ENCODE results near the gene PCBP3. TPM values are rescaled to one million over a fixed set of nuclear protein-coding genes. Genes with fewer than 3 reads are reported as not detected.

Gene PCBP3
- total and polyA plus RNA-seq, 2 of the 13 experiments (the other 11 are each of a cell fraction or from before 2014, with no cell fraction given), result not detected

DNA sequence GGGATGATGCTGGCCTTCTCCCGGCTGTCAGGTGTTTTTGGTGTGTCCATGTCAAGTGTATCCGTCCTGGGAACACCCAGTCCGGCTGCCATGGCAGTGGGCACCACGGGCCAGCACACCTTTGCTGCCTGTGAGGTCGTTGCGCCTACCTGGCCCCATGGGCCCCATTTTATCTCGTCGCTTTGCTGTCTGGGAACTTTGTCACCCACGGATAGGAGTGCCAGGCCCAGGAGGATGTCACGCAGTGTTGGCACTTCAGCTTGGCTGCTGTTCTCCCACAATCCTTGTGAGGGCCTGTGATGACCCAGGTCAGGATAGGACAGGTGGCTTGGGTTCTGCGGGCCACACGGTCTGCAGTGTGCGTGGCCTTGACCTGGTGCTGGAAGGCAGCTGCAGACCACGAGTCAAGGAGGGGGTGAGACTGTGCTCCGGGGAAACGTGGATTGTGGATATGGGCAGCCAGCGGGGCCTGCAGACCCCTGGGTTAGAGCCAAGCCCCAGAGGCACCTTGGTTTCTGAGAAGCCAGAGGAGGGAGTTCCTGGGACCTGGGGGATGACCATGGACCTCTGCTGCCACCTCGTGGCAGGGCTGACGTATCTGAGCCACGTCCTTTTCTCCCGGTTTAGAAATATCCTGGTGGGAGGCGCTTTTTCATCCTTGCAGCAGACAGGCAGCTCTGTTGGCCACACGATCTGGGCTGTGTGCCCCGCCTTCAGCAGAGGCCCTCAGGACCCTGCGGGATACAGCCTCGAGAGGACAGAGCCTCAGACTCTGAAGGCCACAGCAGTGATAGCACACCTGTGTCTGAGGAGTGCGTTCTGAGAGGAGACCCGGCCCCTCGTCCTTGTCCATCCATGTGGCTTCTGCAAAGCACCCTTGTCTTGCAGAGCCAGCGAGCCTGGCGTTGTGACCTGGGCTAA is 176.9 kb downstream of the PCBP3 start (continued):
- TF ChIP-seq RFXAP (CRISPR knock-in tag; IDR thresholded peaks at IDR 0.05; ENCODE audit: borderline replicate concordance) (no peak), BRD4 (CRISPR knock-in tag; IDR thresholded peaks at IDR 0.05) (no peak), SMAD1 (CRISPR knock-in tag; IDR thresholded peaks at IDR 0.05; ENCODE audit: borderline replicate concordance, low read depth) (0 out of 2 replicates have a peak, but pooled peaks have one; percentile 42), MIER3 (CRISPR knock-in tag; IDR thresholded peaks at IDR 0.05; ENCODE audit: borderline replicate concordance) (no peak), MXI1 (IDR thresholded peaks at IDR 0.05; ENCODE audit: borderline replicate concordance, low read depth, low read length) (no peak)
- TF ChIP-seq, protein P1, sequence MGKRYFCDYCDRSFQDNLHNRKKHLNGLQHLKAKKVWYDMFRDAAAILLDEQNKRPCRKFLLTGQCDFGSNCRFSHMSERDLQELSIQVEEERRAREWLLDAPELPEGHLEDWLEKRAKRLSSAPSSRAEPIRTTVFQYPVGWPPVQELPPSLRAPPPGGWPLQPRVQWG (CRISPR knock-in tag; IDR thresholded peaks at IDR 0.05; ENCODE audit: borderline replicate concordance, low read depth), result no peak
- TF ChIP-seq, protein P2, sequence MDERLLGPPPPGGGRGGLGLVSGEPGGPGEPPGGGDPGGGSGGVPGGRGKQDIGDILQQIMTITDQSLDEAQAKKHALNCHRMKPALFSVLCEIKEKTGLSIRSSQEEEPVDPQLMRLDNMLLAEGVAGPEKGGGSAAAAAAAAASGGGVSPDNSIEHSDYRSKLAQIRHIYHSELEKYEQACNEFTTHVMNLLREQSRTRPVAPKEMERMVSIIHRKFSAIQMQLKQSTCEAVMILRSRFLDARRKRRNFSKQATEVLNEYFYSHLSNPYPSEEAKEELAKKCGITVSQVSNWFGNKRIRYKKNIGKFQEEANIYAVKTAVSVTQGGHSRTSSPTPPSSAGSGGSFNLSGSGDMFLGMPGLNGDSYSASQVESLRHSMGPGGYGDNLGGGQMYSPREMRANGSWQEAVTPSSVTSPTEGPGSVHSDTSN (CRISPR knock-in tag; IDR thresholded peaks at IDR 0.05), result no peak
- TF ChIP-seq, protein P3, sequence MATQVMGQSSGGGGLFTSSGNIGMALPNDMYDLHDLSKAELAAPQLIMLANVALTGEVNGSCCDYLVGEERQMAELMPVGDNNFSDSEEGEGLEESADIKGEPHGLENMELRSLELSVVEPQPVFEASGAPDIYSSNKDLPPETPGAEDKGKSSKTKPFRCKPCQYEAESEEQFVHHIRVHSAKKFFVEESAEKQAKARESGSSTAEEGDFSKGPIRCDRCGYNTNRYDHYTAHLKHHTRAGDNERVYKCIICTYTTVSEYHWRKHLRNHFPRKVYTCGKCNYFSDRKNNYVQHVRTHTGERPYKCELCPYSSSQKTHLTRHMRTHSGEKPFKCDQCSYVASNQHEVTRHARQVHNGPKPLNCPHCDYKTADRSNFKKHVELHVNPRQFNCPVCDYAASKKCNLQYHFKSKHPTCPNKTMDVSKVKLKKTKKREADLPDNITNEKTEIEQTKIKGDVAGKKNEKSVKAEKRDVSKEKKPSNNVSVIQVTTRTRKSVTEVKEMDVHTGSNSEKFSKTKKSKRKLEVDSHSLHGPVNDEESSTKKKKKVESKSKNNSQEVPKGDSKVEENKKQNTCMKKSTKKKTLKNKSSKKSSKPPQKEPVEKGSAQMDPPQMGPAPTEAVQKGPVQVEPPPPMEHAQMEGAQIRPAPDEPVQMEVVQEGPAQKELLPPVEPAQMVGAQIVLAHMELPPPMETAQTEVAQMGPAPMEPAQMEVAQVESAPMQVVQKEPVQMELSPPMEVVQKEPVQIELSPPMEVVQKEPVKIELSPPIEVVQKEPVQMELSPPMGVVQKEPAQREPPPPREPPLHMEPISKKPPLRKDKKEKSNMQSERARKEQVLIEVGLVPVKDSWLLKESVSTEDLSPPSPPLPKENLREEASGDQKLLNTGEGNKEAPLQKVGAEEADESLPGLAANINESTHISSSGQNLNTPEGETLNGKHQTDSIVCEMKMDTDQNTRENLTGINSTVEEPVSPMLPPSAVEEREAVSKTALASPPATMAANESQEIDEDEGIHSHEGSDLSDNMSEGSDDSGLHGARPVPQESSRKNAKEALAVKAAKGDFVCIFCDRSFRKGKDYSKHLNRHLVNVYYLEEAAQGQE (IDR thresholded peaks at IDR 0.05; ENCODE audit: borderline replicate concordance in 1 of 2, low read depth in 1 of 2, low read length in 2 of 2), result no peak
- TF ChIP-seq, protein P4, sequence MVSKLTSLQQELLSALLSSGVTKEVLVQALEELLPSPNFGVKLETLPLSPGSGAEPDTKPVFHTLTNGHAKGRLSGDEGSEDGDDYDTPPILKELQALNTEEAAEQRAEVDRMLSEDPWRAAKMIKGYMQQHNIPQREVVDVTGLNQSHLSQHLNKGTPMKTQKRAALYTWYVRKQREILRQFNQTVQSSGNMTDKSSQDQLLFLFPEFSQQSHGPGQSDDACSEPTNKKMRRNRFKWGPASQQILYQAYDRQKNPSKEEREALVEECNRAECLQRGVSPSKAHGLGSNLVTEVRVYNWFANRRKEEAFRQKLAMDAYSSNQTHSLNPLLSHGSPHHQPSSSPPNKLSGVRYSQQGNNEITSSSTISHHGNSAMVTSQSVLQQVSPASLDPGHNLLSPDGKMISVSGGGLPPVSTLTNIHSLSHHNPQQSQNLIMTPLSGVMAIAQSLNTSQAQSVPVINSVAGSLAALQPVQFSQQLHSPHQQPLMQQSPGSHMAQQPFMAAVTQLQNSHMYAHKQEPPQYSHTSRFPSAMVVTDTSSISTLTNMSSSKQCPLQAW (CRISPR knock-in tag; IDR thresholded peaks at IDR 0.05), result peak; percentile 39; the same call in 1 of the 2 replicates
- TF ChIP-seq, protein P5, sequence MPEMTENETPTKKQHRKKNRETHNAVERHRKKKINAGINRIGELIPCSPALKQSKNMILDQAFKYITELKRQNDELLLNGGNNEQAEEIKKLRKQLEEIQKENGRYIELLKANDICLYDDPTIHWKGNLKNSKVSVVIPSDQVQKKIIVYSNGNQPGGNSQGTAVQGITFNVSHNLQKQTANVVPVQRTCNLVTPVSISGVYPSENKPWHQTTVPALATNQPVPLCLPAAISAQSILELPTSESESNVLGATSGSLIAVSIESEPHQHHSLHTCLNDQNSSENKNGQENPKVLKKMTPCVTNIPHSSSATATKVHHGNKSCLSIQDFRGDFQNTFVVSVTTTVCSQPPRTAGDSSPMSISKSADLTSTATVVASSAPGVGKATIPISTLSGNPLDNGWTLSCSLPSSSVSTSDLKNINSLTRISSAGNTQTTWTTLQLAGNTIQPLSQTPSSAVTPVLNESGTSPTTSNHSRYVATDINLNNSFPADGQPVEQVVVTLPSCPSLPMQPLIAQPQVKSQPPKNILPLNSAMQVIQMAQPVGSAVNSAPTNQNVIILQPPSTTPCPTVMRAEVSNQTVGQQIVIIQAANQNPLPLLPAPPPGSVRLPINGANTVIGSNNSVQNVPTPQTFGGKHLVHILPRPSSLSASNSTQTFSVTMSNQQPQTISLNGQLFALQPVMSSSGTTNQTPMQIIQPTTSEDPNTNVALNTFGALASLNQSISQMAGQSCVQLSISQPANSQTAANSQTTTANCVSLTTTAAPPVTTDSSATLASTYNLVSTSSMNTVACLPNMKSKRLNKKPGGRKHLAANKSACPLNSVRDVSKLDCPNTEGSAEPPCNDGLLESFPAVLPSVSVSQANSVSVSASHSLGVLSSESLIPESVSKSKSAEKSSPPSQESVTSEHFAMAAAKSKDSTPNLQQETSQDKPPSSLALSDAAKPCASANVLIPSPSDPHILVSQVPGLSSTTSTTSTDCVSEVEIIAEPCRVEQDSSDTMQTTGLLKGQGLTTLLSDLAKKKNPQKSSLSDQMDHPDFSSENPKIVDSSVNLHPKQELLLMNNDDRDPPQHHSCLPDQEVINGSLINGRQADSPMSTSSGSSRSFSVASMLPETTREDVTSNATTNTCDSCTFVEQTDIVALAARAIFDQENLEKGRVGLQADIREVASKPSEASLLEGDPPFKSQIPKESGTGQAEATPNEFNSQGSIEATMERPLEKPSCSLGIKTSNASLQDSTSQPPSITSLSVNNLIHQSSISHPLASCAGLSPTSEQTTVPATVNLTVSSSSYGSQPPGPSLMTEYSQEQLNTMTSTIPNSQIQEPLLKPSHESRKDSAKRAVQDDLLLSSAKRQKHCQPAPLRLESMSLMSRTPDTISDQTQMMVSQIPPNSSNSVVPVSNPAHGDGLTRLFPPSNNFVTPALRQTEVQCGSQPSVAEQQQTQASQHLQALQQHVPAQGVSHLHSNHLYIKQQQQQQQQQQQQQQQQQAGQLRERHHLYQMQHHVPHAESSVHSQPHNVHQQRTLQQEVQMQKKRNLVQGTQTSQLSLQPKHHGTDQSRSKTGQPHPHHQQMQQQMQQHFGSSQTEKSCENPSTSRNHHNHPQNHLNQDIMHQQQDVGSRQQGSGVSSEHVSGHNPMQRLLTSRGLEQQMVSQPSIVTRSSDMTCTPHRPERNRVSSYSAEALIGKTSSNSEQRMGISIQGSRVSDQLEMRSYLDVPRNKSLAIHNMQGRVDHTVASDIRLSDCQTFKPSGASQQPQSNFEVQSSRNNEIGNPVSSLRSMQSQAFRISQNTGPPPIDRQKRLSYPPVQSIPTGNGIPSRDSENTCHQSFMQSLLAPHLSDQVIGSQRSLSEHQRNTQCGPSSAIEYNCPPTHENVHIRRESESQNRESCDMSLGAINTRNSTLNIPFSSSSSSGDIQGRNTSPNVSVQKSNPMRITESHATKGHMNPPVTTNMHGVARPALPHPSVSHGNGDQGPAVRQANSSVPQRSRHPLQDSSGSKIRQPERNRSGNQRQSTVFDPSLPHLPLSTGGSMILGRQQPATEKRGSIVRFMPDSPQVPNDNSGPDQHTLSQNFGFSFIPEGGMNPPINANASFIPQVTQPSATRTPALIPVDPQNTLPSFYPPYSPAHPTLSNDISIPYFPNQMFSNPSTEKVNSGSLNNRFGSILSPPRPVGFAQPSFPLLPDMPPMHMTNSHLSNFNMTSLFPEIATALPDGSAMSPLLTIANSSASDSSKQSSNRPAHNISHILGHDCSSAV (CRISPR knock-in tag; IDR thresholded peaks at IDR 0.05; ENCODE audit: borderline replicate concordance), result no peak

All from HepG2 (cell line).